Inflammatory macrophage treated with lipopolysaccharide for 1 hour (primary cell): ENCODE data around the gene ADGRF1.
A peak's percentile ranks its signal among the peaks of the same experiment; 100 is the strongest.
"Not testable (repeated sequence)": the region's sequence is repeated elsewhere in the genome, so short reads cannot be mapped to it uniquely, and the experiment has no call there.

ENCODE experiments used
- DNase-seq, 2 donors: peaks; one replicate each; pipeline ENCODE4 v3.0.0-alpha.2; 2020 to 2022

The ADGRF1 gene

GRCh38 chr6:47042275-47042791, at the start of gene ADGRF1:
ADGRF1 (minus strand) TSS chr6:47042332; CDS start chr6:47029061, 13,271 bp downstream.
- DNase-seq = no peak

DNA sequence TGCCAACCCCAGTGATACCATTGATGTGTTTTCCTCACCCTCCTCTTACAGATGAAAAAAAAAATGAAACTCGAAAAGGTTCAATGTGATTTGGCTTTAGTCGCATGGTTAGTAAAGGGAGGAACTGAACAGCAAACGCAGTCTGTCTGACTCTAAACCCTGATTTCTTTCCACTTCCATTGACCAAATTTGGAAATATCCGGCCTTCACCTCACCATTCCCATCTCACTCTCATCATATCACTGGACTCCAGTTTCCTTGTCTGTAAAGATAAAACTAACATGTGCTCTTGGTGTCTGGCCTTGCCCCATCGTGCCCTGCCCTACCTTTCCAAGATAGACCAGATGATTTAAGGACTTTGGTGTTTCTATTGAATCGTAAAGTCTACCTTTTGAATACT, 48.7 kb upstream of the ADGRF1 start:
- no peak for DNase-seq

DNA sequence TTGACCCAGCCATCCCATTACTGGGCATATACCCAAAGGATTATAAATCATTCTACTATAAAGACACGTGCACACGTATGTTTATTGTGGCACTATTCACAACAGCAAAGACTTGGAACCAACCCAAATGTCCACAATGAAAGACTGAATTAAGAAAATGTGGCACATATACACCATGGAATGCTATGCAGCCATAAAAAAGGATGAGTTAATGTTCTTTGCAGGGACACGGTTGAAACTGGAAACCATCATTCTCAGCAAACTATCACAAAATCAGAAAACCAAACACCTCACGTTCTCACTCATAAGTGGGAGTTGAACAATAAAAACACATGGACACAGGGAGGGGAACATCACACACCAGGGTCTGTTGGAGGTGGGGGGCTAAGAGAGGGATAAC, 47.3 kb upstream of the ADGRF1 start:
- DNase-seq = not testable (repeated sequence)

- DNase-seq = no peak
Measured at GRCh38 chr6:47086051-47086770, 44.1 kb upstream of the ADGRF1 start.

GRCh38 chr6:47084610-47085009, 42.5 kb upstream of the ADGRF1 start:
- no peak for DNase-seq

DNA sequence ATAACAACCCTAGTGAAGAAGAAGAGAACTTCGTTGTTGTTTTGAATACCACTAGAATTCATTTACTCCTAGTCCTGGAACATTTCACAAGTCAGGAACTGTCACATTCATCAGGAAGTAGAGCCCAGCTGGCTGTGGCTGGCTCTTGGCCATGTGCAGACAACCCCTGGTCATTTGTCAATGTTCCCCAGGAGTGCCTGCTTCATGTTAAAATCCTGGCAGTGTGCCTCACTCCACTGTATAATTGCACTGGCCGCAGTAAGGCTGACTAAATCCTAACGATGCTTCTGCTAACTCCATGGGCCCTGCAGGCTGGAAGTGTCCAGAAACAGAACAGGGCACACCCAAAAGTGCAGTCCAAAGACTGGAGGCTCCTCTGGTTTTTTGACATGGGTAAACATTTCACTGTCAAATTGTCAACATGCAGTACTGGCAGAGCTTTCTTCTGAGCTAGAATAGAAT, 41.5 kb upstream of the ADGRF1 start:
- no peak for DNase-seq

DNA sequence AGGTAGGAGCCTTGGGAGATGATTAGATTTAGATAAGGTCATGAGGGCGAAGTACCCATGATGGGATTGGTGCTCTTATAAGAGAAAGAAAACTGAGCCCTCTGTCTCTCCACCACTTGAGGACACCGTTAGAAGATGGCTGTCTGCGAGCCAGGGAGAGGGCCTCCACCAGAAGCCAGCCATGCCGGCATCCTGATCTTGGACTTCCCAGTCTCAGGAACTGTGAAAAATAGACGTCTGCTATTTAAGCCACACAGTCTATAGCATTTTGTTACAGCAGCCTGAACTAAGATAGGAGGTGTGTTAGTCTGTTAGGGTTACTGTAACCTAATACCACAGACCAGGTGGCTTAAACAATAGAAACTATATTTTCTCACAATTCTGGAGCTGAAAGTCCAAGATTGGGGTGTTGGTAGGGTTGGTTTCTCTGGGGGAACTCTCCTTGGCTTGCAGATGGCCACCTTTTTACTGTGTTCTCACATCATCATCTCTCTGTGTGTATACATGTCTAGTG, 38.0 kb upstream of the ADGRF1 start:
- no peak for DNase-seq

- no peak for DNase-seq
Measured at GRCh38 chr6:47079638-47080037, 37.5 kb upstream of the ADGRF1 start.

DNA sequence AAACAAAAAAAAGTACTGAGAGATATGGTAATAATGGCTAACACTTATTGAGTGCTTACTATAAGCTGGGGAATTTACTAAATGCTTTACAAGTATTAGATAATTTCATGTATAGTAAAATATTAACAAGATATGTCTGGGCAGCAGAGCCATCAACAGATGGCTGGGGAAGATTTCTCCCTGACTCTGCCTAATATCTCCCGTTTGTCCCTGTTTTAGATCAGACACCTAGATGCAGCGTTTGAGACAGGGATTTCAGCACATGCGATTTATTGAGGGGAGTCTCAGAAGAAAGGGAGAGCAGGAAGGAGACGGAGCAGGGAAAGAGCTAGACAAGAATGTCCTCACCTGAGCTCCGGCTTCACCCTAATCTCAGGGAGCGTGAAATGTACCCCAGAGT, 36.9 kb upstream of the ADGRF1 start:
- DNase-seq = no peak

DNA sequence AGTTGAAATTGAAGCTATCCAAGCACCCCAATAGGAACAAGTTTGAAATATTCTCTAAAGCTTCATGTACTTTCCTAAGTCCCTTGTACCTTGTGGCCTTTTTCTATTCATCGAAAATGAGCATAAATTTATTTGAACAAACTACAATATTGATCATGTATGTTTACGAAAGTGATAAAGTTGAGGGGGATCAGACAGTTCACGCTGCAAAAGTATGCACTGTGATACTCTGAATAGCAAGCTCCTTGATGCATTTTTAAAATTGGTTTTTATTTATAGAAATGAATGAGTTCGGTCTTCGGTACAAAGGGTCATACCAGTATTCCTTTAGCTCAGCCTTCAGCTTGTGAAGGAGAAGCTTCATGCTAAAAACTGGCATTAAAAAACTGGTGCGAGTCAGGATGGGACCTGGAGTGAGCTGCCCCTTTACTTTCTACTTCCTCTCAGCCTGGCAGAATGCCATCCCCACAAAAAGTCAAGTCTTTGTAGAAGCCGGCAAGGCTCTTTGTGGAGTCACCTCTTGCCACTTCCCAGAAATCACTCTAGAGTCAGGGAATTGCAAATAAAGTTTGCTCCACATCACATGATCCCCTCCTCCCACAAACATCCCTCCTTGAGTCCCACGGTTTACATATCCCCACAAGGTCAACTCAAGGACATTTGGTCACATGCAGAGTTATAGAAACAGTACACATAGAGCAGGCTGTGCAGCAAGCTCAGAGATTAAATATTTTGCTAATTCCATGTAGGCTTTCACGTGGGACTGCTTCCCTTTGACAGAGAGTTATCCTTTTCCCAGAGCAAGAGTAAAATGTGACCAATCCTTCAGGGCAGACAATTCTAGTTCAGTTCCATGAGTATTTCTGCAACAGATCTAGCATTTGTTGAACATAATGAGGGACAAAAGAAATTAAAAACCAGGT, 34.6 kb upstream of the ADGRF1 start:
- peak in 1 of 2 donors; percentile 18 for DNase-seq

- no peak for DNase-seq
Measured at GRCh38 chr6:47075741-47076421, 33.7 kb upstream of the ADGRF1 start.

GRCh38 chr6:47075168-47075567, 33.0 kb upstream of the ADGRF1 start:
- no peak for DNase-seq

DNA sequence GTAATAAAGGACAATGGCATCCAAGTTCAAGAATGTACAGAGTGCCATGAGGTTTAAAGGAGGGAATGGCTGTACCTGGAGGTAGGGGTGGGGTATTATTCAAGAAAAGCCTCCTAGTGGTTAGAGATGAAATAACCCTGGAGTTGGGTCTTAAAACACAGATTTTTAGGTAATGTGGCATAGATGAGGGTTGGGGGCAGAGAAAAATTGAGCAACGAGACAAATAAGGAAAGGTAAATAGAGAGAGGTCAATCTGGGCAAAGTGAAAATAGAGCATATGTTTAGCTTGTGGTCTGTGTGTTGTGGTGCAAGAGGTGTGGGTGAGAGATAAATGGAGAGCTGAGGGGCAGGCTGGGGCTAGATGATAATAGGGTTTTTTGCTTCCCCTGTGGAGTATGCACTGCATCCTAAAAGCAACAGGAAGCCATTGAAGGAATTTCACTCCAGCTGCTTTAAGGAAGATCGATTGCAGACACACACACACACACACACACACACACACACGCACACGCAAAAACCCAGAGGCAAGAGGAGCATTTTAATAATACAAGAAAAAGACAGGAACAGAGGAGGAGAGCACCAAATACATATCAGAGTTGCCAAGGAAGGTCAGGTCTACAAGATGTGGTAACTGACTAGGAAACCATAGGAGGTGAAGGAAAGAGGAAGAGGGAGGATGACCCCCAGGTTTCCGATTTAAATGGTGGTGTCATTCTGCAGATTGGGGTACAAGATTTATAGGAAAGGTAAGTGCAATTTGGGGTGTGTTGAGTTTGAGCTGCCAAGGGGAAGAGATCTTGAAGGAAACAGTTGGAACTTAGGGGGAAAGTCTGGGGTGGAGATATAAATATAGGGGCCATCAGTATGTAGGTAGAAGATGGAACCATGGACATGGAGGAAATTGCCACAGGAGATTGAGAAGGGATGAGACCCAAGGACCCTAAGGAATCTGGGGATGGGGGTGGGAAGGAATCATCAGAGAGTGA, 31.3 kb upstream of the ADGRF1 start:
- DNase-seq = no peak

DNA sequence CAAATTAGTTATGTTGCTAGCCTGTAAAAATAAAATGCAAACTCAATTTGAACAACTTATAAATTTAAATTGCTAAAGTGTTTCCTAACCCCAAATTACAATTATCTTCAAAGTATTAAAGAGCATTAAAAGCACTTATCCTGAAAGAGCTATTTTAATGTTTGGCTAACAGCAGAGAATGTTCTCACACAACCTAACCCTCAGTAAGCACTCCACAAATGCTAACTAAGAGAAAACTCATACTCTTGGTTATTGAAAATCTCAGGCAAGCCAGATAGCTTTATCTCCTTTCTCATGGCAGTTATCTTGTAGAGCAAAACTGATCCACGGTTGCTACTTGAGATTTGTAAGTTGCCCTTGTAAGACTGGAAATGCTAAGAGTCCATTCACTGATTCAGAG, 30.5 kb upstream of the ADGRF1 start:
- no peak for DNase-seq

DNA sequence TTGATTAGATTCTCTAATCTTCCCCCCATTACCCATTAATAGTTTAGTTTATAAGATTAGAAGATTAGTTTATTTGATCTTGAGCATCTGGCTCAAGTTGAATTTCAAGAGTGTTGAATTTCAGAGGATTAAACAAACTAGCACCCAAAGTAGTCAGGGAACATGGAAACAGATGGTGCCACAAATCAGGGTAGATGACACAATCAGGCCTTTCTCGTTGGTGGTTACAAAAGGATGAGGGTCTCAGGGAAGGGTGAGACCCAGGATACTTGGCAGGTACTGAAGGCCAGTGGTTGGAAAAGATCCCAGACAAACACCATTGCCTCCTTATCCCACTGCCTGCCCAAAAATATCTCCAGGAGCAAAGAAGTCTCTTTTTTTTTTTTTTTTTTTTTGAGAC, 29.5 kb upstream of the ADGRF1 start:
- no peak for DNase-seq

DNA sequence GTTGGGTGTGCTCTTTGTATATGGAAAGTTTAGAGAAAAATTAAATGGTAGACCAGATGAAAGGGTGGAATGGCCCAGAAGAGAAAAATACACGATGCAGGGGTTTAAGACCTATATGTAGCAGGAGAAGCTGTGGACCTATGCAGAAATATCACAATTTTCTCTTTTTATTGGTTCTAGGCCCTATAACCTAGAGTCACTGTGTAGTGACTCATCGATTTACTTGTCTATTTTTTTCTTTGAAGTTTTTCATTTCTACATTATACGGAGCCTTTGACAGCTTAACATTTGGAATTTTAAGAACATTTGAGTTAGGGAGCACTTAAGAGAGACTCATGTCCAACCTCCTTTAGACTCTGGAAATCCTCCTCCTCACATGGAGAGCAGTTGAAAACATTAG, 28.3 kb upstream of the ADGRF1 start:
- no peak for DNase-seq

DNA sequence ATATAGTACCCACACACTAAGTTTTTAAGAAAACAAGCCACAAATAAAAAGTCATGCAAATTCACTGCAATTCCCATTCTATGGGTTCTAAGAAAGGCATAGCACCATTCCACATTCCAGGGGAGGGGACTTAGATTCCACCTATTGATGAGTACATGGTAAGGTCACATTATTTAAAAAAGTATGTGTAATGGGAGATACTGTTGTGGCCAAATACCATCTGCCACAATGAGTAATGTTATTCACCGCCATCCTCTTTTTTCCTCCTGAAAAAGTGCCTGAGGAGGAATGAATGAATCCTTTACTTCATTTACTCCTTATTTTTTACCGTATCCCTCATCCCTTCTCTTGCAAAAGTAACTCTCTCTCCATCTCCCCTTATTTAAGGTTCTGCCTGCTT, 27.0 kb upstream of the ADGRF1 start:
- DNase-seq = no peak

DNA sequence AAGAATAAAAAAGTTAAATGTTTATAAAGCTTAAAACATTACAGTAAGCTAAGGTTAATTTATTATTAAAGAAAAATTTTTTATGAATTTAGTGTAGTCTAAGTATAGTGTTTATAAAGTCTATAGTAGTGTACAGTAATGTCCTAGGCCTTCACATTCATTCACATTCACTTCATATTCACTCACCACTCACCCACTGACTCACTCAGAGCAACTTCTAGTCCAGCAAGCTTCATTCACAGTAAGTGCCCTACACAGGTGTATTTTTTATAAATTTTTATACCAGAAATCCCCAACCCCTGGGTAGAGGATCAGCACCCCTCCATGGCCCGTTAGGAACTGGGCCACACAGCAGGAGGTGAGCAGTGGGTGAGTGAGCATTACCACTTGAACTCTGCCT, 24.3 kb upstream of the ADGRF1 start:
- no peak for DNase-seq

DNA sequence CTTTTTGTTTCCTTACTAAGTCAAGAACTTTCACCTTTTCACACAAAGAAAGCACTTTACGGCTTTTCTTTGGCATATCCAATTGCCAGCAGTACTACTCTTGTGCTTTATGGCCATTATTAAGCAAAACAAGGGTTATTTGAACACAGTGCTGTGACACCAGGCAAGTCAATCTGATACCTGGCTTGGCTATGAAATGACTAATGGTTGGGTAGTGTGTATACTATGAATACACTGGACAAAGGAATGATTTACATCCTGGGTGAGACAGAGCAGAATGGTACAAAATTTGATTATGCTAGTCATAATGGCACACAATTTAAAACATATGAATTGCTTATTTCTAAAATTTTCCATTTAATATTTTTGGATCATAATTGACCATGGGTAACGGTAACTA, 22.1 kb upstream of the ADGRF1 start:
- no peak for DNase-seq

DNA sequence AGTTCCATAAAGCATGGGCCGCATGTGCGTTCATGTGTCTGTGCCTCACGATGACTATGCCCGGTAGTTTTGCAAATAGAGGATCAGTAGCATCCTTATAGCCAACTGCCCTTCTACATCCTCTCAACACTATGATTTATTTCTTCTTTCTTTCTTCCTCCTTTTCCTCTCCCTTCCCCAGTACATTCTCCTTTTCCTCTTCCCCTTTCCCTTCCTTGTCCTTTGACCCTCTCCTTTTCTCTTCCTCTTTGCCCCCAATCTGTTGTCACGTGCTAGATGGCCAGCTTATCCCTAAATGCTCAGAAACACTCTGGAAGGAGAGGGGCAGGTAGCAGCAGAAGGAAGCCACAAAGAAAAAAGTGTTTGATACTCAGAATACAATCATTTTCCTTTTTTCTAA, 20.2 kb upstream of the ADGRF1 start:
- DNase-seq = no peak
